ENCODE measurements around the gene TMEM170B. TPM values are rescaled to one million over a fixed set of nuclear protein-coding genes. Genes with fewer than 3 reads are reported as not detected.

TMEM170B gene
- total and polyA plus RNA-seq, 2 of the 8 experiments (the other 6 are each of a cell fraction or from before 2014, with no cell fraction given), result 0.80 to 4.3 TPM

DNA sequence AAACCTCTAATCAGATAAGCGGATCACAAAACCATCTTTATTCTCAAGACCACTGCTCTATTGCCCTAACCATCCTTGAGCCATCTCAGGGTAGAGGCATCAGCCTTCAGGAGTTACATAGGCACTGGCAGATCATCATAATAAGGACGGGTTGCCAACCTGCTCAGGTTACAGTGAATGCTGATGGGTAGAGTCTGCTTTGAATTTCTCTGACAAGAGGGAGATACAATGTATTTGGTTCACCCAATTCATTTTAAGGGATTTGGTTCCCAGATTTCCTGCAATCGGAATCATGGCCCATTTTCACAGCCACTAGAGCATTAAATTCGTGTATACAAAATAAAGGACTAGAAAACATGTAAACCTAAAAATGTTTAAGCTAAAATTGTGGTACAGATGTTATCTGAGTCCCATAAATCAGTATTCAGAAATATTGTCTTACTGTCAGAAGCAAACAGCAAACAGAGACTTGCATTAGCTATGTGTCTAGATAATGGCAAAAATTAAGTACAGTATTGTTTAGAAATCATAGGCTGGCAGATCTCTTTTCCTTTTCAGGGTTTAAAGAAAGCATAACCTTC lies 41.9 kb upstream of the TMEM170B start (continued):
- TF ChIP-seq KDM1A (IDR thresholded peaks at IDR 0.05; ENCODE audit: borderline replicate concordance, low read length), result no peak
